Measurements from ENCODE around the gene ERMN. TPM values are rescaled to one million over a fixed set of nuclear protein-coding genes. Genes with fewer than 3 reads are reported as not detected.

The ERMN gene
- total RNA-seq, 1 donor = 25.1 TPM

- no peaks in the 10 kb centered on the region for H3K27me3 ChIP-seq (ENCODE audit: insufficient read depth, low read length)
- H3K4me3 ChIP-seq (ENCODE audit: low read length) = no peak overlapping the region
- H3K9me3 ChIP-seq (ENCODE audit: low read depth, low read length) = peaks cover 7% of the 10 kb centered on the region
- no peaks in the 10 kb centered on the region for H3K4me1 ChIP-seq (ENCODE audit: insufficient read depth, low read length)
Observed at GRCh38 chr2:157339965-157340655, 14.5 kb upstream of the ERMN start.

GRCh38 chr2:157337978-157338377 lies 12.4 kb upstream of the ERMN start:
- Histone ChIP-seq H3K9me3 (ENCODE audit: low read depth, low read length) (no peaks in the 10 kb centered on the region), H3K27me3 (ENCODE audit: insufficient read depth, low read length) (no peaks in the 10 kb centered on the region), H3K4me1 (ENCODE audit: insufficient read depth, low read length) (no peaks in the 10 kb centered on the region), H3K4me3 (ENCODE audit: low read length) (no peak overlapping the region)

- H3K4me3 ChIP-seq (ENCODE audit: low read length) = no peak overlapping the region
- H3K9me3 ChIP-seq (ENCODE audit: low read depth, low read length) = no peaks in the 10 kb centered on the region
- peaks cover 9% of the 10 kb centered on the region for H3K4me1 ChIP-seq (ENCODE audit: insufficient read depth, low read length)
- no peaks in the 10 kb centered on the region for H3K27me3 ChIP-seq (ENCODE audit: insufficient read depth, low read length)
Observed at GRCh38 chr2:157336137-157337010, 10.8 kb upstream of the ERMN start.

- H3K27me3 ChIP-seq (ENCODE audit: insufficient read depth, low read length) = no peaks in the 10 kb centered on the region
- no peak overlapping the region for H3K4me3 ChIP-seq (ENCODE audit: low read length)
- H3K9me3 ChIP-seq (ENCODE audit: low read depth, low read length) = no peaks in the 10 kb centered on the region
- peaks cover 11% of the 10 kb centered on the region for H3K4me1 ChIP-seq (ENCODE audit: insufficient read depth, low read length)
Observed at GRCh38 chr2:157334797-157335196, 9.2 kb upstream of the ERMN start.

- no peak overlapping the region for H3K4me3 ChIP-seq (ENCODE audit: low read length)
- H3K4me1 ChIP-seq (ENCODE audit: insufficient read depth, low read length) = peaks cover 11% of the 10 kb centered on the region
- no peaks in the 10 kb centered on the region for H3K27me3 ChIP-seq (ENCODE audit: insufficient read depth, low read length)
- no peaks in the 10 kb centered on the region for H3K9me3 ChIP-seq (ENCODE audit: low read depth, low read length)
Observed at GRCh38 chr2:157334335-157334734, 8.7 kb upstream of the ERMN start.

- Histone ChIP-seq H3K4me1 (ENCODE audit: insufficient read depth, low read length) (peaks cover 11% of the 10 kb centered on the region), H3K9me3 (ENCODE audit: low read depth, low read length) (no peaks in the 10 kb centered on the region), H3K4me3 (ENCODE audit: low read length) (no peak overlapping the region), H3K27me3 (ENCODE audit: insufficient read depth, low read length) (no peaks in the 10 kb centered on the region)
Observed at GRCh38 chr2:157333304-157334047, 7.9 kb upstream of the ERMN start.

GRCh38 chr2:157329524-157329923 lies 3.9 kb upstream of the ERMN start:
- no peaks in the 10 kb centered on the region for H3K9me3 ChIP-seq (ENCODE audit: low read depth, low read length)
- peaks cover 16% of the 10 kb centered on the region for H3K4me1 ChIP-seq (ENCODE audit: insufficient read depth, low read length)
- H3K4me3 ChIP-seq (ENCODE audit: low read length) = no peak overlapping the region

GRCh38 chr2:157327621-157328500 lies 2.2 kb upstream of the ERMN start:
- no peaks in the 10 kb centered on the region for H3K27me3 ChIP-seq (ENCODE audit: insufficient read depth, low read length)
- peaks cover 16% of the 10 kb centered on the region for H3K4me1 ChIP-seq (ENCODE audit: insufficient read depth, low read length)
- no peaks in the 10 kb centered on the region for H3K9me3 ChIP-seq (ENCODE audit: low read depth, low read length)
- no peak overlapping the region for H3K4me3 ChIP-seq (ENCODE audit: low read length)

More at GRCh38 chr2:157329524-157329923, 3.9 kb upstream of the ERMN start:
- H3K27me3 ChIP-seq (ENCODE audit: insufficient read depth, low read length) = no peaks in the 10 kb centered on the region

- H3K4me3 ChIP-seq (ENCODE audit: low read length) = no peak overlapping the region
- peaks cover 15% of the 10 kb centered on the region for H3K4me1 ChIP-seq (ENCODE audit: insufficient read depth, low read length)
Observed at GRCh38 chr2:157327200-157327599, 1.6 kb upstream of the ERMN start.

GRCh38 chr2:157326698-157327097 lies 1.1 kb upstream of the ERMN start:
- H3K4me1 ChIP-seq (ENCODE audit: insufficient read depth, low read length) = peaks cover 10% of the 10 kb centered on the region
- no peak overlapping the region for H3K4me3 ChIP-seq (ENCODE audit: low read length)
- H3K9me3 ChIP-seq (ENCODE audit: low read depth, low read length) = no peaks in the 10 kb centered on the region
- no peaks in the 10 kb centered on the region for H3K27me3 ChIP-seq (ENCODE audit: insufficient read depth, low read length)

More at GRCh38 chr2:157327200-157327599, 1.6 kb upstream of the ERMN start:
- H3K9me3 ChIP-seq (ENCODE audit: low read depth, low read length) = no peaks in the 10 kb centered on the region
- H3K27me3 ChIP-seq (ENCODE audit: insufficient read depth, low read length) = no peaks in the 10 kb centered on the region

GRCh38 chr2:157324331-157324843 lies 1.2 kb downstream of the ERMN start:
- Histone ChIP-seq H3K27me3 (ENCODE audit: insufficient read depth, low read length) (no peaks in the 10 kb centered on the region), H3K9me3 (ENCODE audit: low read depth, low read length) (no peaks in the 10 kb centered on the region), H3K4me3 (ENCODE audit: low read length) (no peak overlapping the region), H3K4me1 (ENCODE audit: insufficient read depth, low read length) (peaks cover 12% of the 10 kb centered on the region)

- Histone ChIP-seq H3K27me3 (ENCODE audit: insufficient read depth, low read length) (no peaks in the 10 kb centered on the region), H3K4me3 (ENCODE audit: low read length) (no peak overlapping the region), H3K4me1 (ENCODE audit: insufficient read depth, low read length) (peaks cover 7% of the 10 kb centered on the region), H3K9me3 (ENCODE audit: low read depth, low read length) (no peaks in the 10 kb centered on the region)
Observed at GRCh38 chr2:157322432-157322831, 3.2 kb downstream of the ERMN start.

- no peaks in the 10 kb centered on the region for H3K27me3 ChIP-seq (ENCODE audit: insufficient read depth, low read length)
Observed at GRCh38 chr2:157321466-157321865, 4.2 kb downstream of the ERMN start.

GRCh38 chr2:157320409-157320808 lies 5.2 kb downstream of the ERMN start:
- peaks cover 7% of the 10 kb centered on the region for H3K4me1 ChIP-seq (ENCODE audit: insufficient read depth, low read length)
- H3K27me3 ChIP-seq (ENCODE audit: insufficient read depth, low read length) = no peaks in the 10 kb centered on the region
- no peak overlapping the region for H3K4me3 ChIP-seq (ENCODE audit: low read length)

More at GRCh38 chr2:157321466-157321865, 4.2 kb downstream of the ERMN start:
- H3K4me3 ChIP-seq (ENCODE audit: low read length) = no peak overlapping the region
- H3K9me3 ChIP-seq (ENCODE audit: low read depth, low read length) = no peaks in the 10 kb centered on the region
- peaks cover 7% of the 10 kb centered on the region for H3K4me1 ChIP-seq (ENCODE audit: insufficient read depth, low read length)

More at GRCh38 chr2:157320409-157320808, 5.2 kb downstream of the ERMN start:
- H3K9me3 ChIP-seq (ENCODE audit: low read depth, low read length) = no peaks in the 10 kb centered on the region

All from mononuclear cell (primary cell).